ENCODE results near the gene LMOD1.
"Not testable (repeated sequence)": the region's sequence is repeated elsewhere in the genome, so short reads cannot be mapped to it uniquely, and the experiment has no call there.

Gene LMOD1

GRCh38 chr1:201914456-201915235 is 31.7 kb downstream of the LMOD1 start:
- no peak for DNase-seq (ENCODE audit: low spot score)

GRCh38 chr1:201912832-201913231 is 33.5 kb downstream of the LMOD1 start:
- no peak for DNase-seq (ENCODE audit: low spot score)

- no peak for DNase-seq (ENCODE audit: low spot score)
These were observed 34.3 kb downstream of the LMOD1 start for GRCh38 chr1:201911826-201912571.

- no peak for DNase-seq (ENCODE audit: low spot score)
These were observed 38.7 kb downstream of the LMOD1 start for GRCh38 chr1:201907621-201908020.

- no peak for DNase-seq (ENCODE audit: low spot score)
These were observed 40.0 kb downstream of the LMOD1 start for GRCh38 chr1:201906336-201906735.

GRCh38 chr1:201905234-201905890 is 41.0 kb downstream of the LMOD1 start:
- no peak for DNase-seq (ENCODE audit: low spot score)

- no peak for DNase-seq (ENCODE audit: low spot score)
These were observed 41.8 kb downstream of the LMOD1 start for GRCh38 chr1:201904579-201904978.

- no peak for DNase-seq (ENCODE audit: low spot score)
These were observed 43.2 kb downstream of the LMOD1 start for GRCh38 chr1:201903135-201903534.

GRCh38 chr1:201902198-201902597 is 44.1 kb downstream of the LMOD1 start:
- DNase-seq (ENCODE audit: low spot score) = no peak

GRCh38 chr1:201901036-201901435 is 45.3 kb downstream of the LMOD1 start:
- DNase-seq (ENCODE audit: low spot score) = not testable (repeated sequence)

GRCh38 chr1:201900476-201900875 is 45.9 kb downstream of the LMOD1 start:
- no peak for DNase-seq (ENCODE audit: low spot score)

- no peak for DNase-seq (ENCODE audit: low spot score)
These were observed 46.5 kb downstream of the LMOD1 start for GRCh38 chr1:201899683-201900429.

GRCh38 chr1:201898992-201899391 is 47.4 kb downstream of the LMOD1 start:
- no peak for DNase-seq (ENCODE audit: low spot score)

GRCh38 chr1:201898240-201898894 is 48.0 kb downstream of the LMOD1 start:
- no peak for DNase-seq (ENCODE audit: low spot score)

- peak; percentile 50 for DNase-seq (ENCODE audit: low spot score)
These were observed 49.4 kb downstream of the LMOD1 start for GRCh38 chr1:201896951-201897391.

- peak; percentile 91 for DNase-seq (ENCODE audit: low spot score)
These were observed 50.2 kb downstream of the LMOD1 start for GRCh38 chr1:201895913-201896807.

GRCh38 chr1:201895120-201895665 is 51.2 kb downstream of the LMOD1 start:
- no peak for DNase-seq (ENCODE audit: low spot score)

GRCh38 chr1:201894343-201895119 is 51.8 kb downstream of the LMOD1 start:
- no peak for DNase-seq (ENCODE audit: low spot score)

- DNase-seq (ENCODE audit: low spot score) = no peak
These were observed 52.9 kb downstream of the LMOD1 start for GRCh38 chr1:201893431-201893830.

All from RKO (cell line).